ENCODE data around the gene PRRT1B. TPM values are rescaled to one million over a fixed set of nuclear protein-coding genes. Genes with fewer than 3 reads are reported as not detected.
"Not testable (repeated sequence)": the region's sequence is repeated elsewhere in the genome, so short reads cannot be mapped to it uniquely, and the experiment has no call there.

PRRT1B gene
- total and polyA plus RNA-seq, 7 experiments from 2014 or later, result not detected

DNA sequence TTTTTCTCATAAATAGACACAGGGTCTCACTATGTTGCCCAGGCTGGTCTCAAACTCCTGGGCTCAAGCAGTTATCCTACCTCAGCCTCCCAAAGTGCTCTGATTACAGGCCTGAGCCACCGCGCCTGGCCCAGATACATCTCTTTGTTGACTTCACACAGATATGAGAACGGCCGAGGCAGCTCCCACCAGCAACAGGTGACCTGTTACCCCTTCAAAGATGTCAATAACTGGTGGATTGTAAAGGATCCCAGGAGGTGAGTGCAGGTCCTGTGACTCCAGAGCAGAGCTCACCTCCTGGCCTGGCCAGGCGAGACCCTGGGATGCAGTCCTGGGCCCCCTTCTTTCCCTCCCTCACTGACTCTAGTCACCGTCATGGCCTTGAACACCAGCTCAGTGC, 33.4 kb upstream of the PRRT1B start:
- no peak overlapping the region for H3K27ac ChIP-seq (ENCODE audit: low read depth, low read length)
- H3K4me1 Mint-ChIP-seq, result peaks cover 0 to 6% (median 0%) of the 10 kb centered on the region in 7 donors
- peaks cover 12 to 78% (median 21%) of the 10 kb centered on the region in 3 experiments for H3K36me3 ChIP-seq (ENCODE audit: control insufficient read depth in 2 of 3, insufficient read depth in 3 of 3, low read length in 3 of 3)
- no peaks in the 10 kb centered on the region for H3K27me3 Mint-ChIP-seq
- peaks cover 3 to 39% (median 15%) of the 10 kb centered on the region in 5 donors for H3K36me3 Mint-ChIP-seq
- no peaks in the 10 kb centered on the region for H3K9me3 Mint-ChIP-seq
- H3K9me3 ChIP-seq (ENCODE audit: control insufficient read depth in 2 of 3, low read length in 3 of 3), result no peaks in the 10 kb centered on the region
- ChIA-PET CTCF (no interaction called here), POLR2A (interaction anchor here (0.6 to 1.4 kb wide), 3 partner anchors 8 to 20 kb away, joined by 3 read pairs; no protein-coding TSS in a partner anchor)
- no peak overlapping the region for H3K4me3 ChIP-seq (ENCODE audit: low read length)
- no peaks in the 10 kb centered on the region for H3K27me3 ChIP-seq (ENCODE audit: control insufficient read depth in 2 of 2, insufficient read depth in 2 of 2, low read length in 2 of 2)
- H3K4me3 Mint-ChIP-seq, result no peak overlapping the region
- intact Hi-C loops (cut with micrococcal nuclease), result no loop called here
- H3K27ac Mint-ChIP-seq, result no peak overlapping the region
- ATAC-seq (no peak), DNase-seq (no peak)
- no peaks in the 10 kb centered on the region for H3K4me1 ChIP-seq (ENCODE audit: control insufficient read depth in 2 of 2, insufficient read depth in 2 of 2, low read length in 2 of 2)

- H3K27me3 ChIP-seq (ENCODE audit: control insufficient read depth in 2 of 2, insufficient read depth in 2 of 2, low read length in 2 of 2), result no peaks in the 10 kb centered on the region
- ATAC-seq (no peak), DNase-seq (no peak)
- H3K36me3 Mint-ChIP-seq, result peaks cover 3 to 42% (median 21%) of the 10 kb centered on the region in 5 donors
- H3K4me3 ChIP-seq (ENCODE audit: low read length), result no peak overlapping the region
- intact Hi-C loops (cut with micrococcal nuclease), result no loop called here
- peaks cover 10 to 81% (median 21%) of the 10 kb centered on the region in 3 experiments for H3K36me3 ChIP-seq (ENCODE audit: control insufficient read depth in 2 of 3, insufficient read depth in 3 of 3, low read length in 3 of 3)
- H3K27ac Mint-ChIP-seq, result no peak overlapping the region
- H3K4me1 Mint-ChIP-seq, result peaks cover 0 to 6% (median 0%) of the 10 kb centered on the region in 7 donors
- H3K9me3 ChIP-seq (ENCODE audit: control insufficient read depth in 2 of 3, low read length in 3 of 3), result no peaks in the 10 kb centered on the region
- no peaks in the 10 kb centered on the region for H3K27me3 Mint-ChIP-seq
- no peaks in the 10 kb centered on the region for H3K4me1 ChIP-seq (ENCODE audit: control insufficient read depth in 2 of 2, insufficient read depth in 2 of 2, low read length in 2 of 2)
- no peaks in the 10 kb centered on the region for H3K9me3 Mint-ChIP-seq
- CTCF ChIA-PET, result no interaction called here
- POLR2A ChIA-PET, result interaction anchor here (0.5 to 1.1 kb wide), 2 partner anchors 12 to 1938 kb away, joined by 3 read pairs; no protein-coding TSS in a partner anchor
- no peak overlapping the region for H3K27ac ChIP-seq (ENCODE audit: low read depth, low read length)
- no peak overlapping the region for H3K4me3 Mint-ChIP-seq
Observed at GRCh38 chr9:131513177-131513576, 32.1 kb upstream of the PRRT1B start.

DNA sequence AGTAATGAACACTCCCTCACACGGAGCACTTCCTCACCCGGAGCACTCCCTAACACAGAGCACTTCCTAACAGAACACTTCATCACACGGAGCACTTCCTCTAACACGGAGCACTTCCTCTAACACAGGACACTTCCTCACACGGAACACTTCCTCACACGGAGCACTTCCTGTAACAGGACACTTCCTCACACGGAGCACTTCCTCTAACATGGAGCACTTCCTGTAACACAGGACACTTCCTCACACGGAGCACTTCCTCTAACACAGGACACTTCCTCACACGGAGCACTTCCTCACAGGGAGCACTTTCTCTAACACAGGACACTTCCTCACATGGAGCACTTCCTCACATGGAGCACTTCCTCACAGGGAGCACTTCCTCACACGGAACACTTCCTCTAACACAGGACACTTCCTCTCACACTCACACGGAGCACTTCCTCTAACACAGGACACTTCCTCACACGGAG, 29.7 kb upstream of the PRRT1B start:
- H3K4me3 ChIP-seq (ENCODE audit: low read length); H3K9me3 ChIP-seq (ENCODE audit: control insufficient read depth in 2 of 3, low read length in 3 of 3); H3K27ac ChIP-seq (ENCODE audit: low read depth, low read length); H3K27ac Mint-ChIP-seq; DNase-seq; H3K27me3 Mint-ChIP-seq; H3K9me3 Mint-ChIP-seq; H3K4me1 ChIP-seq (ENCODE audit: control insufficient read depth in 2 of 2, insufficient read depth in 2 of 2, low read length in 2 of 2); CTCF ChIA-PET; POLR2A ChIA-PET; H3K4me1 Mint-ChIP-seq; ATAC-seq; H3K4me3 Mint-ChIP-seq; intact Hi-C loops (cut with micrococcal nuclease); H3K27me3 ChIP-seq (ENCODE audit: control insufficient read depth in 2 of 2, insufficient read depth in 2 of 2, low read length in 2 of 2): not testable (repeated sequence)
- peaks cover 4 to 51% (median 18%) of the 10 kb centered on the region in 5 donors for H3K36me3 Mint-ChIP-seq
- H3K36me3 ChIP-seq (ENCODE audit: control insufficient read depth in 2 of 3, insufficient read depth in 3 of 3, low read length in 3 of 3), result peaks cover 17 to 93% (median 30%) of the 10 kb centered on the region in 3 experiments

GRCh38 chr9:131516100-131516499, 29.2 kb upstream of the PRRT1B start:
- no peaks in the 10 kb centered on the region for H3K4me1 ChIP-seq (ENCODE audit: control insufficient read depth in 2 of 2, insufficient read depth in 2 of 2, low read length in 2 of 2)
- no peaks in the 10 kb centered on the region for H3K27me3 ChIP-seq (ENCODE audit: control insufficient read depth in 2 of 2, insufficient read depth in 2 of 2, low read length in 2 of 2)
- Mint-ChIP-seq H3K4me3 (no peak overlapping the region), H3K9me3 (no peaks in the 10 kb centered on the region), H3K27ac (no peak overlapping the region), H3K4me1 (peaks cover 0 to 6% (median 0%) of the 10 kb centered on the region in 7 donors), H3K27me3 (no peaks in the 10 kb centered on the region), H3K36me3 (peaks cover 2 to 49% (median 15%) of the 10 kb centered on the region in 5 donors)
- H3K27ac ChIP-seq (ENCODE audit: low read depth, low read length), result no peak overlapping the region
- intact Hi-C loops (cut with micrococcal nuclease), result no loop called here
- ChIA-PET CTCF (interaction anchor here (1.3 kb wide), 1 partner anchor 76 kb away, joined by 3 read pairs; no protein-coding TSS in a partner anchor), POLR2A (no interaction called here)
- H3K36me3 ChIP-seq (ENCODE audit: control insufficient read depth in 2 of 3, insufficient read depth in 3 of 3, low read length in 3 of 3), result peaks cover 17 to 93% (median 32%) of the 10 kb centered on the region in 3 experiments
- no peak overlapping the region for H3K4me3 ChIP-seq (ENCODE audit: low read length)
- H3K9me3 ChIP-seq (ENCODE audit: control insufficient read depth in 2 of 3, low read length in 3 of 3), result no peaks in the 10 kb centered on the region
- DNase-seq (no peak), ATAC-seq (no peak)

DNA sequence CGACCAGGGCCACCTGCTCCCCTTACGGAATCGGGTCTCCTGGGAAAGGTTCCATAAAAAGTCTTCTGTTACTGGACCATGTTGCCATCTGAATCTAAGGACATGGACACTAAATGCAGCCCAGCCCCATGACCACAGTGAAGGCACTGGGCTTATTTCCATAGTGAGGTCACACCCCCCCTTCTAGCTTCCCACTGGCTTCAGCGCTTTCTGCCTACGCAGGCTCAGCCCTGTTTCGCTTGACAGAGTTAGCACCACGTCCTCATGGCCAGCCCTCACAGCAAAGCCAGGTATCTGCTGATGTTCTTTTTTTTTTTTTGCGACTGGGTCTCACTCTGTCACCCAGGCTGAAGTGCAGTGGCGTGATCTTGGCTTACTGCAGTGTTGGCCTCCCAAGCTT, 28.4 kb upstream of the PRRT1B start:
- CTCF ChIA-PET, result interaction anchor here (1.3 kb wide), 1 partner anchor 75 kb away, joined by 3 read pairs; no protein-coding TSS in a partner anchor
- no peaks in the 10 kb centered on the region for H3K9me3 ChIP-seq (ENCODE audit: control insufficient read depth in 2 of 3, low read length in 3 of 3)
- ATAC-seq, result no peak
- intact Hi-C loops (cut with micrococcal nuclease), result no loop called here
- no peak for DNase-seq
- Mint-ChIP-seq H3K4me3 (no peak overlapping the region), H3K27ac (no peak overlapping the region), H3K27me3 (no peaks in the 10 kb centered on the region), H3K36me3 (peaks cover 4 to 48% (median 15%) of the 10 kb centered on the region in 5 donors), H3K9me3 (no peaks in the 10 kb centered on the region), H3K4me1 (peaks cover 0 to 6% (median 0%) of the 10 kb centered on the region in 7 donors)
- no peaks in the 10 kb centered on the region for H3K4me1 ChIP-seq (ENCODE audit: control insufficient read depth in 2 of 2, insufficient read depth in 2 of 2, low read length in 2 of 2)
- H3K27ac ChIP-seq (ENCODE audit: low read depth, low read length), result no peak overlapping the region
- no peaks in the 10 kb centered on the region for H3K27me3 ChIP-seq (ENCODE audit: control insufficient read depth in 2 of 2, insufficient read depth in 2 of 2, low read length in 2 of 2)
- H3K36me3 ChIP-seq (ENCODE audit: control insufficient read depth in 2 of 3, insufficient read depth in 3 of 3, low read length in 3 of 3), result peaks cover 17 to 93% (median 36%) of the 10 kb centered on the region in 3 experiments
- POLR2A ChIA-PET, result interaction anchor here (0.6 kb wide), 1 partner anchor 143 kb away, joined by 3 read pairs; no protein-coding TSS in a partner anchor
- no peak overlapping the region for H3K4me3 ChIP-seq (ENCODE audit: low read length)

DNA sequence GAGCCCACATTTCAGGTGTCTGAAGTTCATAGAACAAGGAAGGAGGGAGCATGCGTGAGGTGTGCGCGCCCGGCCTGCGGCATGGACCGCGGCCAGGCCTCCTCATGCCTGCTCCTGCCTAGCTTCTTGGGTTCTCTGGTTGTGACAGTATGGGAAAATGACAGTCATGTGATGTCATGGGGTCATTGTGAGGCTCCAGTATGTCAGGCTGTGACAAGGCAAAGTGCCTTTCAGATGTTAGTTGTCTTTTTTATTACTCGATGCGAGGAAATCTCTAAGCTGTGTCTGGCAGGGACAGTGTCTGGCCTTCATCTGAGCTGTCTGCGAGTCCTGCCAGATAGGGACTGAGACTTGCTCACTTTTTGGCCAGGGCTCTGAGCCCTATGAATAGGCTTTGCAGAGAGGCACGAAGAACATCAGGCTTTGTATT, 27.5 kb upstream of the PRRT1B start:
- Mint-ChIP-seq H3K4me1 (peaks cover 0 to 6% (median 0%) of the 10 kb centered on the region in 7 donors), H3K9me3 (no peaks in the 10 kb centered on the region), H3K27ac (peak overlapping the region in 1 of 9 donors; percentile 48), H3K36me3 (peaks cover 4 to 42% (median 13%) of the 10 kb centered on the region in 5 donors), H3K4me3 (no peak overlapping the region), H3K27me3 (no peaks in the 10 kb centered on the region)
- Histone ChIP-seq H3K4me1 (ENCODE audit: control insufficient read depth in 2 of 2, insufficient read depth in 2 of 2, low read length in 2 of 2) (no peaks in the 10 kb centered on the region), H3K27ac (ENCODE audit: low read depth, low read length) (no peak overlapping the region), H3K36me3 (ENCODE audit: control insufficient read depth in 2 of 3, insufficient read depth in 3 of 3, low read length in 3 of 3) (peaks cover 17 to 93% (median 31%) of the 10 kb centered on the region in 3 experiments), H3K27me3 (ENCODE audit: control insufficient read depth in 2 of 2, insufficient read depth in 2 of 2, low read length in 2 of 2) (no peaks in the 10 kb centered on the region), H3K4me3 (ENCODE audit: low read length) (no peak overlapping the region), H3K9me3 (ENCODE audit: control insufficient read depth in 2 of 3, low read length in 3 of 3) (no peaks in the 10 kb centered on the region)
- POLR2A ChIA-PET, result no interaction called here
- intact Hi-C loops (cut with micrococcal nuclease), result no loop called here
- ATAC-seq (no peak), DNase-seq (no peak)
- CTCF ChIA-PET, result no interaction called here

DNA sequence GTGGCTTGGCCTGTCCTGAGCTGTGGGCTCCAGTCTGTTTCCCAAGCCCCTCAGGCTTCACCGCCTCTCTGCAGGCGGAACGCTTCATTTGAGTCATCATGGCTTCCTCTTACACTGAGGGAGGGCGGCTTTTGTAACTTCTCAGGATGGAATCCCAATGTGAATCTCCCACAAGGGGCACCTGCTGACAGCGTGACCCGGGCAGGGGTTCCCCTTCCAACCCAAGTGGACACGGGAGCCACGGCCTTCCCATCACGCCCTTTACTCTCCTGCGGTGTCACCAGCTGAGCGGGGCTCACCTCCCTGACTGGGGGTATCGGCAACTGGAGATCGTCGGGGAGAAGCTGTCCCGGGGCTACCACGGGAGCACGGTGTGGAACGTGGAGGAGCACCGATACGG, 26.8 kb upstream of the PRRT1B start:
- peaks cover 0 to 6% (median 0%) of the 10 kb centered on the region in 7 donors for H3K4me1 Mint-ChIP-seq
- POLR2A ChIA-PET, result no interaction called here
- H3K27me3 Mint-ChIP-seq, result no peaks in the 10 kb centered on the region
- intact Hi-C loops (cut with micrococcal nuclease), result no loop called here
- H3K4me1 ChIP-seq (ENCODE audit: control insufficient read depth in 2 of 2, insufficient read depth in 2 of 2, low read length in 2 of 2), result no peaks in the 10 kb centered on the region
- H3K9me3 ChIP-seq (ENCODE audit: control insufficient read depth in 2 of 3, low read length in 3 of 3), result no peaks in the 10 kb centered on the region
- H3K36me3 ChIP-seq (ENCODE audit: control insufficient read depth in 2 of 3, insufficient read depth in 3 of 3, low read length in 3 of 3), result peaks cover 17 to 93% (median 38%) of the 10 kb centered on the region in 3 experiments
- H3K4me3 ChIP-seq (ENCODE audit: low read length), result no peak overlapping the region
- H3K27me3 ChIP-seq (ENCODE audit: control insufficient read depth in 2 of 2, insufficient read depth in 2 of 2, low read length in 2 of 2), result no peaks in the 10 kb centered on the region
- ATAC-seq, result no peak
- DNase-seq, result no peak
- no peak overlapping the region for H3K27ac Mint-ChIP-seq
- no peak overlapping the region for H3K27ac ChIP-seq (ENCODE audit: low read depth, low read length)
- H3K4me3 Mint-ChIP-seq, result no peak overlapping the region
- CTCF ChIA-PET, result no interaction called here
- peaks cover 4 to 42% (median 13%) of the 10 kb centered on the region in 5 donors for H3K36me3 Mint-ChIP-seq
- H3K9me3 Mint-ChIP-seq, result no peaks in the 10 kb centered on the region
